Measurements from ENCODE around the gene TMED8.

Gene TMED8

GRCh38 chr14:77286576-77286975 is 90.3 kb downstream of the TMED8 start:
- no peak for DNase-seq

Measured in SW 1271 (cell line).